Ectodermal cell (in vitro differentiated cells): ENCODE measurements around the gene TMEM208.

Experiments
- H3K27ac ChIP-seq: 2 replicates; pipeline ENCODE4 v1.7.0; 2013; ENCODE audit warnings: mild to moderate bottlenecking, low read depth, low read length; ENCODE audit not compliant: insufficient read depth, poor library complexity, severe bottlenecking
- H3K27me3 ChIP-seq: 2 replicates; pipeline ENCODE4 v1.7.0; 2013; ENCODE audit warnings: mild to moderate bottlenecking, low read length; ENCODE audit not compliant: insufficient read depth, control insufficient read depth, poor library complexity, severe bottlenecking
- H3K36me3 ChIP-seq: one replicate; pipeline ENCODE4 v1.7.0; 2013; ENCODE audit warnings: low read length; ENCODE audit not compliant: control insufficient read depth, insufficient read depth
- H3K4me1 ChIP-seq: one replicate; pipeline ENCODE4 v1.7.0; 2013; ENCODE audit warnings: low read length; ENCODE audit not compliant: control insufficient read depth, insufficient read depth
- H3K4me3 ChIP-seq: 2 replicates; pipeline ENCODE4 v1.7.0; 2013; ENCODE audit warnings: low read depth, low read length, control low read depth; ENCODE audit not compliant: insufficient read depth
- H3K9me3 ChIP-seq: 2 replicates; pipeline ENCODE4 v1.7.0; 2013; ENCODE audit warnings: mild to moderate bottlenecking, low read length, moderate library complexity; ENCODE audit not compliant: control insufficient read depth
- WGBS, 2 experiments: methylation state at CpG; one replicate each; pipeline ENCODE4 v1.1.7; 2013; ENCODE audit warnings: missing lambda C conversion rate in 2 of 2; 5-methylcytosine and 5-hydroxymethylcytosine counted together

Gene TMEM208

GRCh38 chr16:67191995-67192681 lies 34.8 kb upstream of the TMEM208 start, which contains the start of gene E2F4:
E2F4 (plus strand) TSS chr16:67192155; CDS start chr16:67192228, 73 bp downstream.
- Histone ChIP-seq H3K27ac (no peak within 1 kb of the TSS), H3K4me1 (peaks cover 9% of the 10 kb centered on the region), H3K9me3 (no peaks in the 10 kb centered on the region), H3K27me3 (no peaks in the 10 kb centered on the region), H3K36me3 (peaks cover 32% of the 10 kb centered on the region), H3K4me3 (peak within 1 kb of the TSS; percentile 100)
- 1% methylated on average over 54 of the region's 54 CpGs for WGBS, 2 experiments

GRCh38 chr16:67192781-67193361 lies 34.1 kb upstream of the TMEM208 start:
- Histone ChIP-seq H3K27me3 (no peaks in the 10 kb centered on the region), H3K4me1 (peaks cover 8% of the 10 kb centered on the region), H3K4me3 (peak overlapping the region; percentile 100), H3K9me3 (no peaks in the 10 kb centered on the region), H3K36me3 (peaks cover 36% of the 10 kb centered on the region), H3K27ac (no peak overlapping the region)
- 44 to 54% methylated on average over 17 of the region's 17 CpGs for WGBS, 2 experiments

GRCh38 chr16:67193536-67193935 lies 33.4 kb upstream of the TMEM208 start:
- peaks cover 36% of the 10 kb centered on the region for H3K36me3 ChIP-seq
- H3K9me3 ChIP-seq: no peaks in the 10 kb centered on the region
- no peaks in the 10 kb centered on the region for H3K27me3 ChIP-seq
- peaks cover 8% of the 10 kb centered on the region for H3K4me1 ChIP-seq
- no peak overlapping the region for H3K4me3 ChIP-seq
- H3K27ac ChIP-seq: no peak overlapping the region

GRCh38 chr16:67194260-67194659 lies 32.7 kb upstream of the TMEM208 start:
- 93 to 95% methylated on average over 4 to 6 of the region's 6 CpGs for WGBS, 2 experiments
- Histone ChIP-seq H3K27ac (no peak overlapping the region), H3K36me3 (peaks cover 36% of the 10 kb centered on the region), H3K4me3 (no peak overlapping the region), H3K9me3 (no peaks in the 10 kb centered on the region), H3K27me3 (no peaks in the 10 kb centered on the region), H3K4me1 (peaks cover 8% of the 10 kb centered on the region)

- WGBS, 2 experiments: 94 to 95% methylated on average over 5 of the region's 5 CpGs
- peaks cover 36% of the 10 kb centered on the region for H3K36me3 ChIP-seq
- no peaks in the 10 kb centered on the region for H3K27me3 ChIP-seq
- H3K9me3 ChIP-seq: no peaks in the 10 kb centered on the region
- H3K27ac ChIP-seq: no peak overlapping the region
- peaks cover 8% of the 10 kb centered on the region for H3K4me1 ChIP-seq
- H3K4me3 ChIP-seq: no peak overlapping the region
These were observed 31.3 kb upstream of the TMEM208 start for GRCh38 chr16:67195676-67196075.

- H3K4me1 ChIP-seq: peaks cover 8% of the 10 kb centered on the region
- no peak overlapping the region for H3K4me3 ChIP-seq
- 96 to 97% methylated on average over 1 of the region's 1 CpG for WGBS, 2 experiments
- no peaks in the 10 kb centered on the region for H3K27me3 ChIP-seq
- H3K9me3 ChIP-seq: no peaks in the 10 kb centered on the region
- peaks cover 36% of the 10 kb centered on the region for H3K36me3 ChIP-seq
- H3K27ac ChIP-seq: no peak overlapping the region
These were observed 30.0 kb upstream of the TMEM208 start for GRCh38 chr16:67196881-67197280.

GRCh38 chr16:67197704-67198103 lies 29.2 kb upstream of the TMEM208 start:
- Histone ChIP-seq H3K27ac (no peak overlapping the region), H3K36me3 (peaks cover 36% of the 10 kb centered on the region), H3K4me3 (no peak overlapping the region), H3K9me3 (no peaks in the 10 kb centered on the region), H3K4me1 (peaks cover 8% of the 10 kb centered on the region), H3K27me3 (no peaks in the 10 kb centered on the region)
- 93 to 97% methylated on average over 6 of the region's 6 CpGs for WGBS, 2 experiments

- Histone ChIP-seq H3K4me3 (no peak overlapping the region), H3K36me3 (peaks cover 36% of the 10 kb centered on the region), H3K27ac (no peak overlapping the region), H3K9me3 (no peaks in the 10 kb centered on the region), H3K27me3 (no peaks in the 10 kb centered on the region), H3K4me1 (peaks cover 3% of the 10 kb centered on the region)
- WGBS, 2 experiments: 88 to 89% methylated on average over 12 of the region's 12 CpGs
These were observed 28.6 kb upstream of the TMEM208 start for GRCh38 chr16:67198238-67198734.

GRCh38 chr16:67199011-67199807 lies 27.7 kb upstream of the TMEM208 start, which contains the start of gene ELMO3:
ELMO3 (plus strand) TSS chr16:67199131; CDS start chr16:67199327, 196 bp downstream.
- H3K36me3 ChIP-seq: peaks cover 34% of the 10 kb centered on the region
- no peak within 1 kb of the TSS for H3K4me3 ChIP-seq
- 77% methylated on average over 60 of the region's 61 CpGs for WGBS, 2 experiments
- no peaks in the 10 kb centered on the region for H3K9me3 ChIP-seq
- no peaks in the 10 kb centered on the region for H3K4me1 ChIP-seq
- no peak within 1 kb of the TSS for H3K27ac ChIP-seq
- H3K27me3 ChIP-seq: no peaks in the 10 kb centered on the region

- peaks cover 28% of the 10 kb centered on the region for H3K36me3 ChIP-seq
- no peak overlapping the region for H3K4me3 ChIP-seq
- WGBS, 2 experiments: 79 to 83% methylated on average over 21 to 22 of the region's 22 CpGs
- H3K27ac ChIP-seq: no peak overlapping the region
- H3K4me1 ChIP-seq: no peaks in the 10 kb centered on the region
- no peaks in the 10 kb centered on the region for H3K27me3 ChIP-seq
- no peaks in the 10 kb centered on the region for H3K9me3 ChIP-seq
These were observed 27.1 kb upstream of the TMEM208 start for GRCh38 chr16:67199808-67200198.
